GM21423 (cell line): ENCODE measurements around the gene ZNF683.
"Not testable (repeated sequence)": the region's sequence is repeated elsewhere in the genome, so short reads cannot be mapped to it uniquely, and the experiment has no call there.

Experiments
- ATAC-seq: cut with Tn5 transposase; IDR thresholded peaks from one replicate; pipeline ENCODE4 v1.9.1; 2021; ENCODE audit warnings: mild to moderate bottlenecking, moderate library complexity; ENCODE audit not compliant: unreplicated experiment

Gene ZNF683

DNA sequence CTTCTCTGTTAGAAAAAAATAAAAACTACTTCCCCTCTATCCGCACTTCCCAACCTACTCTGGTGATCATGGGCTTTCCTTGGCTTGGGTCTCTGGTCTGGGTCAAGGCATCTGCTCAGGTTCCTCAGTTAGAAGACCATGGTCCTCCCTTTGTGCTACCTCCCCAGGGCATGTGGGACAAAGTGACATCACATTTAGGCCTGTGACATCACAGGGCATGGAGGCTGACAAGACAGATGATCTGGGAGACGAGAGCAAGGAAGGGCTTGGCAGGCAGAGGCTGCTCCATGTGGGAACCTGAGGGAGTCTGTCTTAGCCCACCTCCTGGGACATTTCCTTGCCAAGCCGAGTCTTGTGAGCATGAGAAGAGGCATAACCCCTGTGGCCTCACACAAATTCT is at the start of gene ZNF683:
TSS of gene ZNF683 (minus strand) at position 140 of the 400 bp plus-strand sequence. CDS start 4,179 bp downstream, outside the sequence.
- not testable (repeated sequence) for ATAC-seq

GRCh38 chr1:26419494-26419893 is 46.9 kb upstream of the ZNF683 start:
- no peak for ATAC-seq

DNA sequence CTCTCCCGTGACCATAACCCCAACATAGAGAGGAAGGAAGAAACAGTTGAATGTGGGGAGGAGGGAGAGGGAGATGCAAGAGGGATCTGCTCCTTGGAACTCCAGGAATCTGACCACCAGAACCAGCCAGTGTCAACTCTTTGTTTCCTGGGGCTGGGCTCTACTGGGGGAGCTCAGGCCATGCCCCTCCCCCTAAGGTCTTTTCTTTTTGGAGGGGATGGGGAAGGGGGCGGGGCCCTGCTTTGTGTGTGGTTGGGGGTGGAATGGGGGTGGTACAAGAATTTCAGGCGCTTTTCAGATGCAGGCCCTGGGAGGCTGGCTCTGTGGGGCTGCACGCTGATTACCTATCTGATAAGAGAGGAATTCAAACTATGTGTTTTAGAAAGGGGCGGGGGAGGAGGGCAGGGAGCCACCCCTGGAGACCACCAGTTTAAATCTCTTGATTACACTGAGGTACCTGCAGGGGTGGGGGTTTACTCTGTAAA is 46.4 kb upstream of the ZNF683 start:
- no peak for ATAC-seq

DNA sequence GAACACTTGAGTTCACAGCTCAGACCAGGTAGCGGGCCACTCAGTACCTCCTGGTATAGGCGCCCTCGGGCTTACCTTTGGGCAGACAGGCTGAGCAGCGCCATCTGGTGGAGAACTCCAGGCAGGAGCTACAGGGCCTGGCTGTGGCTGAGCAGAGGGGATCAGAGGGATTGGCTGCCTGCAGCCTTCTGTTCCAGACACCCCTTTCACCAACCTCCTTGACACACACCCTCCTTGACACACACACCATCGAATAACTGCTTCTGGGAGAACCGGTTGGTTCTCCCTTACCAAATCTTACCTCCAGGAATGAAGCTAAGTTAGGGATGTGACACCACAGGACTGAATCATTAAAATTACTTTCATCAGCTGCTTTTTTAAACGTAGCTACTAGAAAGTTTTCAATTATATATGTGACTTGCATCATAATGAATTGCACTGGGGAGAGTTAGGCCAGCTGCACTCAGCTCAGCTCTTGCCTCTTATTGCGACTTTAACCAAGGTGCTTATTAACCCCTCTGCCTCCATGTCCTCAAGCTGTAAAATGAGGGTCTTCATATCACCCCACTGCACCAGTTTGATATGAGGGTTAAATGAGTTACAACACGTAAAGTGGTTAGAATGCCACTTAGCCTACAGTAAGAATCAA is 44.7 kb upstream of the ZNF683 start:
- ATAC-seq, result peak; percentile 58

DNA sequence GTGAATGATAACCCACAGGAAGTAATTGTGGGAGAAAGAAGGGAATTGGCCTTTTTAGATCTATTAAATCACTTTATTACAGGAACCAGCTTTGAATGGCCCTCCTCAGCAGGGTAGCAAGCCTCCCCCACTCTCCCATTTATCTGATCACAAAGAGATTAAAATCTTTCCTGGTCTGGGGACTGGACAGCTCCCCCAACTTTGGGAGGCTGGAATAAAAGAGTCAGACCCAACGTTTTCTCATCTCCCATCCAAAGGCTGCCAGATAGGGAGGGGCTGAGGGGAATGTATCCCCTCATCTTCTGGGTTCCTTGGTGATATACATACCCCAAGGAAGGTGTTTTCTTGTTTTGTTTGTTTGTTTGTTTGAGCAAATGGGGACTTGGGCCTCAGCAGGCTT is 40.5 kb upstream of the ZNF683 start:
- ATAC-seq, result no peak

- ATAC-seq, result no peak
These were observed 39.8 kb upstream of the ZNF683 start for GRCh38 chr1:26412180-26412840.

DNA sequence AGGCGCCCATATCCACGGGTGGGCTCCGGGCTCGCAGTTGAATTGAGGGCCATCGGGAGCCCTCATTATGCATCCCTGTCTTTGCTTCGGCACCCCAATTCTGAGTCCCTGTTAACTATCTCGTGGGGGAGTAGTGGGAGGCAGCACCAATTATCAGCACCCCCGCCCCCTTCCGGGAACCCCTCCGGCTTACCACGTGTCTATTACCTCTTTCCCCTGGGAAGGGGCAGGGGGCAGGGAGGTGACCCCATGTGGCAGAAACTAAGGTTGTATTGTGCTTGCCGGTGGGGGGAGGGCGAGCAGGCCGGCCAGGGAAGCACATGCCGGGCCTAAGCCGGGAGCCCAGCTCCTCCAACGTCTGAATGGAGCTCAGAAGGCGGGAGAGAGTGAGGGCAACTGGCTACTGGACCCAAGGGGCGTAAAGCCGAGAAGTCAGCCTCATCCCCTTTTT is 39.1 kb upstream of the ZNF683 start:
- no peak for ATAC-seq

DNA sequence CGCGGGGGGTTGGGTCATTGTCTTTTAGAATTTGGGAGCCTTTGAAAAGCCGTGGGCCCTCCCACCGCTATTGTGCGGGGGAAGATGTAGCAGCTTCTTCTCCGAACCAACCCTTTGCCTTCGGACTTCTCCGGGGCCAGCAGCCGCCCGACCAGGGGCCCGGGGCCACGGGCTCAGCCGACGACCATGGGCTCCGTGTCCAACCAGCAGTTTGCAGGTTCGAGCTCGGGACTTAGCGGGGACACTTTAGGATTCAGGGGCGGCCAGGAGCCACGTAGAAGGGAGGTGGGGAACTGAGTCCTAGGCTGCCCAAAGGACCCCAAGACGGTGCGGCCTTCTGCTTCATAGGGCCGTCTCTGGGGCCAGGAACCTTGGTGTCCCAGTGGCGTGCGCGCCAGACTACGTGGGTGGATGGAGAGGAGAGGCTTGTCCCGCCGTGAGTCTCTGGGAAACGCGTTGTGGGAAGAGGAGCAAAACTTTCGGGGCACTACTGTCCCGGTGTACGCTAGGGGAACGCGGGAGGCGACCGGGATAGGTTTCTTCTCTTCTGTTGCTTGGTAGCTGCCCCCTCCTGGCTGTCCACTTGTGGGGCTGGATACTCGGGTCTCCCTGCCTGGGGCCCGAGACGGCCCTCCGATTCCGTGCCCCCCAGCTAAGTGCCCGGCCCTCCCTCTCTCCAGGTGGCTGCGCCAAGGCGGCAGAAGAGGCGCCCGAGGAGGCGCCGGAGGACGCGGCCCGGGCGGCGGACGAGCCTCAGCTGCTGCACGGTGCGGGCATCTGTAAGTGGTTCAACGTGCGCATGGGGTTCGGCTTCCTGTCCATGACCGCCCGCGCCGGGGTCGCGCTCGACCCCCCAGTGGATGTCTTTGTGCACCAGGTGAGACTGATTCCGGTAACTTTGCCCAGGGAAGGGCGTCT is 38.4 kb upstream of the ZNF683 start, which contains the start of gene LIN28A:
TSS of gene LIN28A (plus strand) at position 112 of the 918 bp plus-strand sequence. CDS start at position 187, 75 bp downstream.
- ATAC-seq, result no peak

- ATAC-seq, result no peak
These were observed 36.7 kb upstream of the ZNF683 start for GRCh38 chr1:26409191-26409807.

DNA sequence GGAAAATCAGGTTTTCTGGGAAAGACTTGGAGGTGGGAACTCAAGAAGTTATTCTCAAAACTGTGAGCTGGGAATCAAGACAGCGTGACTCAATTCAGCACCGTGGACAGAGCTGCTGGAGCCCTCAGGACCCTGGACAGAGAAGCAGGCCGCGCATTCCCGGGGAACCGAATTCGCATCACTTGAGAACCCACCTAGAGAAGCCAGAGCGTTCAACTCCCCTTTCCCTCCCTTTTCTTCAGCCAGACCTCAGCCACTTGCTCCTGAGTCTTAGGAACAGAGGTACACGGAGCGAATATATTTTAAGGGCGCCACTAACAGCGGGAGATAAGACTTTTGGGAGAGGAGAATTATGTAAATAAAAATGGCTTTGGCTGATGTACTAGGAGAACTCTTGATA is 36.1 kb upstream of the ZNF683 start:
- no peak for ATAC-seq

DNA sequence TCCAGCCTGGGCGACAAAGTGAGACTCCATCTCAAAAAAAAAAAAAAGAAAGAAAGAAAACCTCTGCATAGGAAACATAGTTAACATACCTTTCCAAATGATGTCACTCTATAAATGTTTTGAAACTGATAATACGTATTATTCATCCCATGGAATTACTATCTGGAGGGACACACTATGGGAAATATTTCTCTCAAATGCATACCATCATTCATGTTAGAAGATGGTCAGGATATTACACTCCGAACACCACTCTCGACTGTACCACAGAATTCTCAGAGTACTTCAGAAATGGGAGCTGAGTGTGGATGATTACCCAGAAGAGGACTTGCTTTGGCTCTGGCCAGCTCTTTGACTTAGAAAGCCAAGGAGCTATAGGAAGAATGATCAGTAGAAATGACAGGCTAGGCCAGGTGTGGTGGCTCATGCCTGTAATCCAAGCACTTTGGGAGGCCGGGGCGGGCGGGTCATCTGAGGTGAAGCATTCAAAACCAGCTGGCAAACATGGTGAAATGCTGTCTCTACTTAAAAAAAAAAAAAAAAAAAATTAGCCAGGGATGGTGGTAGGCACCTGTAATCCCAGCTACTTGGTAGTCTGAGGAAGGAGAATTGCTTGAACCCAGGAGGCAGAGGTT is 32.8 kb upstream of the ZNF683 start:
- ATAC-seq, result no peak

DNA sequence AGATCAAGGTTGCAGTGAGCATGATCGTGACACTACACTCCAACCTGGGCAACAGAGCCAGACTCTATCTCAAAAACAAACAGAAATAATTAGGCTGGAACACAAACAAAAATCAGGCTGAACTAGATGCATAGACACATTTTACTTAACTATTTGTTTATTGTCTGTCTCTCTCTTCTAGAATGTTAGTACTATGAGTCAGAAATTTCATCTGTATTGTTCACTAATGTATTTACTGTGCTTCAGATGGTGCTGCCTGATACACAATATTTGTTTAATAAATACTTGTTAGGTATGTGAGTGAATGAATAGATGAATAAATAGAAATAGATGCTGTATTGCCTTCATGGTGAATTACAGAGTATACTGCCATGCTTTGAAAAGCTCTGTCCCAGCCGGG is 32.1 kb upstream of the ZNF683 start:
- no peak for ATAC-seq

GRCh38 chr1:26403656-26404055 is 31.1 kb upstream of the ZNF683 start:
- no peak for ATAC-seq

DNA sequence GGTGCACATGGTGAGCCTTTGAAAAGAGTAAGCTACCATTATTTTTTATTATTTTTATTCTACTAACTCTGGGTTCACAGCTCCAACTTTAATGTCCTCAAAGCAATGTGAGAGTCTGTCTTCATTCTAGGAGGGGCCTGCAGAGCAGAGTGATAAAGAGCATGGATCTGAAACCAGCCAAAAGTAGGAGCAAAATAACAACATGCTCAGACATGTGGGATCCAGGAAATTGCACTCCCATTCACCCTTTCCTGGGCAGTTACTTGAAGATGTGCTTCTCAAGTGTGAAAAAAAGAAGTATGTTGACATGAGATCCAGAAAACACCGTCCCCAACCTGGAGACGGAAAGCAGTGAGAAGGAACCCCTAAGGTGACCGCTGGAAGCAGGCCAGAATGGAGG is 29.3 kb upstream of the ZNF683 start:
- no peak for ATAC-seq

- ATAC-seq, result no peak
These were observed 26.5 kb upstream of the ZNF683 start for GRCh38 chr1:26399034-26399433.

DNA sequence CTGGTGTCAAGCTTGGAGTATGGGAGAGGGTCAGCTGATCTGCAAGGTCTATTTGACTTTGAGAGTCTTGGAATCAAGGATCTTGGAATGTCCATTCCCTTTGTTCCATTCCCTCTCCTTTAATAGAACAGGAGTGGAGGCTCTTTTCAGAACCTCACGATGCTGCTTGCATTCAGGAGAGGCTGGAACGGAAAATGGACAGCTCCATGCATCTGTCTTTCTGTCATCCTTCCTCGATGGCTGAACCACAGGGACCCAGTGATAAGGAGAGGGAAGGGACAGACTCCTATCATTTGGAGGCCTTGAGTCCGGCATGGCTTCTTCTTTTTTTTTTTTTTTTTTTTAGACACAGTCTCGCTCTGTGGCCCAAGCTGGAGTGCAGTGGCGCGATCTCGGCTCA is 23.2 kb upstream of the ZNF683 start:
- ATAC-seq, result no peak

DNA sequence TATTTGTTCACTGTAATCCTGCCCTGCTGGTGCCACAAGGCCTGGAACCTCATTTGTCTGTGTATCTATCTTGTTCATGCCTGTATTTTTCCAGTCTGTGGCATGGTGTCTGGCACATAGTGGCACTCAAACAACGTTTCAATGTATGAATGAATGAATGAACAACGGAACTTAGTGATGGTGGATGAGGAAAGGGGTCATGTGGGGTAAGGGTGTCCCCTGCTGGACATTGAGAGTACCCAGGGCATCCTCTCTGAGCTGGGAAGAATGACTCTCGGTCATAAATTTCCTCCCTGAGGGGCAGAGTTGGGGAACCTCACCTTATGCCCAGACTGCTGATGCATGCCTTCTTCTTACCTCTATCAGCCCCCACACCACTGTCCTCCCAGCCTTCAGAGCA is 18.9 kb upstream of the ZNF683 start:
- no peak for ATAC-seq

GRCh38 chr1:26389604-26390247 is 17.2 kb upstream of the ZNF683 start:
- ATAC-seq, result no peak

DNA sequence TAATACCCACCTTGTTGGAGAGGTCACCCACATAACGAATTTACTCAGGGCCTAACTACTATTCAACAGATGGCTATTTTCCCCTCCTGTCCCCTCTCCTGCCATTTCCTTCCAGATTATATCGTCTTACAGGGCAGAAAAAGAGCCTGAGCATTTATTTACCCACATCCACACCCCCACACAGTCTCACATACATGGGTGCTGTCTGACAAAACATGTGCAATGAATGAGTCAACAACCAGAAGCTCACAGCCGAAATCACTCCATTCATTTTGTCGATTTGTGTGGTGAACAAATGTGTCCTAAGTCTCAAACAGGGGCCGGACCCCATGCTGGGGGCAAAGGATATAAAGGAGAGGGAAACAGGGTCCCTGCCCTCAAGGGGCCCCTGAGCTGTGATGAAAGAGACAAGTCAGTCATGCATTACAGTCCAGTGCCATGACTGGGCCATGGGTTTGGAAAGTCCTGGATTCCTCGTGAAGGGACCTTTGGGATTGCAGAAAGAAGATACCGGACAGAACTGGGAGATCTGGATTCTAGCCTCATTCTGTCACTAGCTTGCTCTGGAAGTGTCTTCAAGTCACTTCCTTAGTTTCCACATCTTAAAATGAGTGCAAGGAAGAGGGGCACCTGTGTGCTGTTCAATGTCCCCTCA is 16.4 kb upstream of the ZNF683 start:
- no peak for ATAC-seq
